Cerebellar cortex (tissue), 1 donor: ENCODE data around the gene HMGB2.
A peak's percentile ranks its signal among the peaks of the same experiment; 100 is the strongest.

Source experiments
- DNase-seq: peaks from one replicate; pipeline ENCODE4 v3.0.0-alpha.2; 2015; ENCODE audit warnings: low spot score

The HMGB2 gene

DNA sequence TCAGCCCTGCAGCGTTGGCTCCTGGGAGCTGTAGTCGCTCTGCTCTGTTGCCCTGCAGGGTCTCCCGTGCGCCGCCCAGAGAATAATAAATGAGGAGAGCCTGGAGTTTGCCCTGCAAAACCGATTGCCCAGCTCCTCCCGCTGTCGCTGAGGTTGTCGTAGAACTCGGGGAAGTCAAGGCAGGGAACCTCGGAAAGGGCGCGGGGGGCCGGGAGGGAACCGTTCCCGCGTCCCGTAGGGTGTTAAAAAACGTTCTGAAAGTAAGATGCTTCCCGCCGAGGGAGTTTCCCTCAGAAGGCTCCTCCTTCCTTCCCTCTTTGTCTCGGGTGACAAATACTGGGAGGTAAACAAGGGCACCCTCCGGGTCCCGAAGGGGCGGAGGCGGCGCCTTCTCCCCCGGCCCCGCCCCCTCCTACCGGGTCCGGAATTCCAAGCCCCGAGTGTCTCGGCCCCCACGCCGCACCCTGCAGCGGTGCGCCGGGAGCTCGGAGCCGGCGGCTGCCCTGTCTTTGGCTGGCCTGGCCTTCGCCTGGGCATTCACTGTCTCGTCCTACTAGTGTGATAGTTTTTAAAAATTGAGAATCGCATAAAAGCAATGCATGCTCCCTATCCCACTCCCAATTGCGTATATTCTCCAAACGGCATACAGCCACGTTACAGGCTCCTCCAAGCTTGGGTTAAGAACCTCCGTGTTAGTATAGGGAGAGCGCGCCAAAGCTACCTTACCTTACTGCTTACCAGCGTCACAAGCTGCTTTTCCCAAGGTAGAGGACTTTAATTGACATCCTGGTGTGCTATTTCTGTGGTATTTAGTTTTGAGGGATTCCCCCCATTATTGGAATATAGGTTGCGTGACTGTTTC is 964 bp upstream of the HMGB2 start:
- DNase-seq, result peak; percentile 76

DNA sequence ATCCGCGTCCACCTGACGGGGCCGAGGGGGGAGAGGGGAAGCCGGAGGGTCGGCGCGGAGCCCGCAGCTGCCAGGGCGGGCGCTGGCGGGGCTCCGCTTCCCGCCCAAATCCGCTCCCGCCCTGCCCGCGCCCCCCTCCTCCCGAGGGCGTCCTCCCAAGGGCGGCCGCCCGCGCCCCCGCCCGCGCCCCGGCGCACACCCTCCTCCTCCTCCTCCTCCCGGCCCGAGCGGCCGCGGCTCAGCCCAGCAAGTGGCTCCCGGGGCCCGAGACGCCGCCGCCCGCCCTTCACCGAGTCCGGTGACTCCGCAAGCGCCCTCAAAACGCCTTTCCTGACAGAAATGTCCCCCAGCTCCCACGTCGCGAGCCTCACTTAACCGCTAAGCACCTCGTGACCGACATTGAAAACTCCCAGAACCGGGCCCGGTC is 487 bp downstream of the HMGB2 start:
- DNase-seq, result no peak

DNA sequence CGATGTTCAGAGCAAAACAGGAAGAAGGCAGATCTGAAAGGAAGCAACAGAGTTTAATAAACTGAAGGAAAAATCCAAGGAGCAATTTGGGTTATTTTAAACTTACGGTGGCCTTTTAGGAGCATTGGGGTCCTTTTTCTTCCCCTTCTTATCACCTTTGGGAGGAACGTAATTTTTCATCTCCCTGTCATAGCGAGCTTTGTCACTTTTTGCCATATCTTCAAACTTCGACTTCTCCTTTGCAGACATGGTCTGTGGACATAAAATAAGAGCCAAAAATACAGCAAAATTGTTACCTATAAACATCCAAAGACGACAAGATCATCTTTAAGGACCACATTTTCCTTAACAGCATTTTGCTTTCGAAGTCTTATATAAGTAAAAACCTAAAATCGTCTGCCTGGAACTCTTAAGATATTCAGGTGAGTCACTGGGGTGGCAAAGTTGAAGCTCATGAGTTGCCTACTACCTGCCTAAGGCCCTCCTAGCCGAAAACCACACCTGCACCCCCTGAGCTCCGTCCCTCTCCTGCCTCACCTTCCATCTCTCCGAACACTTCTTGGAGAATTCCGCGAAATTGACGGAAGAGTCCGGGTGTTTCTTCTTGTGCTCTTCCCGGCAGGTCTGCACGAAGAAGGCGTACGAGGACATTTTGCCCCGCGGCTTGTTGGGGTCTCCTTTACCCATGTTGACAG is 1.0 kb downstream of the HMGB2 start:
- no peak for DNase-seq

DNA sequence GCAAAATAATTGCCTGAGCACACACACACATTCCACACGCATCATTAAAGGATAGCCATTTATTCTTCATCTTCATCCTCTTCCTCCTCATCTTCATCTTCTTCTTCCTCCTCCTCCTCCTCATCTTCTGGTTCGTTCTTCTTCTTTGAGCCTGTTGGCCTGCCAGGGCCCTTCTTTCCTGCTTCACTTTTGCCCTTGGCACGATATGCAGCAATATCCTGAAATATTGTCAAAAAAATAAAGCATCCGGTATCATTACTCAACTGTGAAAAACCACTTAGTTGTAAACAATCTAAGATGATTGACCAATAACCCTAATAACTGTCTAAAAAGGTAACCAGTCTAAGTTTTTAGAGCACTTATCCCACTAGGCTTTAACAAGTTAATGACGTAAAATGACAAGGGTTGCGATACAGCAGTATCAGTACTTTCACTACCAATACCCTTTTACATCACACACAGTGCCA is 2.1 kb downstream of the HMGB2 start:
- no peak for DNase-seq

DNA sequence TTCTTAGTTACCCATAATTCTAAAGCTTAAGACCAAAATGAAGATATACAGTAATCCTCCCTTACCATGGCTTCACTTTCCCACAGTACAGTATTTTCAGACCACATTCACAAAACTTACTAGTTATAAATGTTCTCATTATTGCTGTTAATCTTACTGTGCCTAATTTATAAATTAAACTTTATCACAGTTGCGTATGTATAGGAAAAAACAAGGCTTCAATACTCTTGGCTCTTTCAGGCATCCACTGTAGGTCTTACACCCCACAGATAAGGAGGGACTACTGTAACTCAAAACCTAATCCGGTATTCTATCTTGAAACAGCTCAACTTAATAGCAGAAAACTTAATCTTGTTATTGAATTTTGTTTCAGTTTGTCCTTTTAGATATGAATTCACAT is 3.6 kb downstream of the HMGB2 start:
- no peak for DNase-seq

DNA sequence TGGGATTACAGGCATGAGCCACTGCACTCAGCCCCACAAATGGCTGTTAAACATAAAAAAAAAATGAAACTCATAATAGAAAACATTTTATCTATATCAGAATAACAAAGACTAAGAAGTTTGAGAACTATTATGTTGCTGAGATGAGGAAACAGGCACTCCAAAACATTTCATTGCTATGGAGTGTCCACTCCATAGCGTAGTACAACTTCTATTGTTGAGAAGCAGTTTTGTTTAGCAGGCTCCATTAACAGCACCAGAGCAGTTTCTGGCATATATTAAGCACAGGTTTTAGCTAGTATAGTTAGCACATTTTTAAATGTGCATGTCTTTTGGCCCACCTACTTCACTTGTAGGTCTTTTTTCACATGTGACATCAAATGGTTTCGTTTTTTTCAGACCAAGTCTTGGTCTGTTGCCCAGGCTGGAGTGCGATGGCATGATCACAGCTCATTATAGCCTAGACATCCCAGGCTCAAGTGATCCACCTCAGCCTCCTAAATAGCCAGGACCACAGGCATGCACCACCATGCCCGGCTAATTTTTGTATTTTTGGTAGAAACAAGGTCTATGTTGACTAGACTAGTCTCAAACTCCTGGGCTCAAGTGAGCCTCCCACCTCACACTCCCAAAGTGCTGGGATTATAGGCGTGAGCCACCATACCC is 5.8 kb downstream of the HMGB2 start:
- no peak for DNase-seq

DNA sequence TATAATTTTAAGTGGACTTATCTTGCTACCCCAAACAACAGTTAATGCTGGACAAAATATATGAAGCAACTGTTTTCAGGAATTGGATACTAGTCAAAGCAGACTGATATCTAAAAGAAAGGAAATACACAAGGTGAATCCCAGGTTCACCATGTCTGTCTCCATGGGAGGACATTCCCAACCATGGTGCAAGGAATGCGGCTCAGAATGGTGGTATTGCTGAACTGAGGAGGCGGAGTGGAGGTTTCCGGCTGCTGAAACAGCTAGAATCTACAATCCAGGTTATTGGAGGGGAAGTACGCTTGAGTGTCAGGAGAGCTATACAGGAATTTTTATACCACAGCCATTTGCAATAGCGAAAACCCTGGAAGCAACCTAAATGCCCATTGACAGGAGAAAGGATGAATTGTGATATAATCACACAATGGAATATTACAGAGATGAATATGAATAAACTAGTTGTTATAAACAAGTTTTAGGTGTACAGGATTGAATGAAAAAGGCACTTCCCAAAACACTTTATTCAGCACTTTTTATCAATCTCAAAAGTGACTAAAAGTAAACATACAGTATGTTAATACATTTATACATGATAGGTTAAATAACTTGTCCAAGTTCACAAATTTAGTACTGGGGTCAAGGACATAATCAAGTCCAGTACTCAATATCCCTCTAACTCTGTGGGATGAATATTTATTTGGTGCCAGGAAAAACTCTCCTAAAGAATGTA is 9.0 kb downstream of the HMGB2 start:
- DNase-seq, result no peak

DNA sequence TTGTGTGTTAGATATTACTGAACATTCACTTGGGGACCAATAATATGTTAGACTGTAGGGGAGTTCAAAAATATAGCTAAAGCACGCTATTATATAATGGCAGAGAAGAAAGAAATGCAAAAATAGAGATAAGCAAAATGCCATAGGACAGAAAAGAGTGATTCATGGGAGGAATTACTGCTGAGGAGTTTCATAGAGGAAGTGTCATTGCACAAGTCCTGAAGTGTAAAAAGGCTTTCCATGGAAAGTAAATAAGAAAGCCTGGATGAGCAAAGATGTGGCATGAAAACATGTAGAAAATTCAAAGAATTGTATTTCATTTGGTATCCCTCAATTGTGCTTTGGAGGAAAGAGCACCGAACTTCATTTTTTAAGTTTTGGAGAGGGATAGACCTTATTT is 14.5 kb downstream of the HMGB2 start:
- DNase-seq, result no peak

DNA sequence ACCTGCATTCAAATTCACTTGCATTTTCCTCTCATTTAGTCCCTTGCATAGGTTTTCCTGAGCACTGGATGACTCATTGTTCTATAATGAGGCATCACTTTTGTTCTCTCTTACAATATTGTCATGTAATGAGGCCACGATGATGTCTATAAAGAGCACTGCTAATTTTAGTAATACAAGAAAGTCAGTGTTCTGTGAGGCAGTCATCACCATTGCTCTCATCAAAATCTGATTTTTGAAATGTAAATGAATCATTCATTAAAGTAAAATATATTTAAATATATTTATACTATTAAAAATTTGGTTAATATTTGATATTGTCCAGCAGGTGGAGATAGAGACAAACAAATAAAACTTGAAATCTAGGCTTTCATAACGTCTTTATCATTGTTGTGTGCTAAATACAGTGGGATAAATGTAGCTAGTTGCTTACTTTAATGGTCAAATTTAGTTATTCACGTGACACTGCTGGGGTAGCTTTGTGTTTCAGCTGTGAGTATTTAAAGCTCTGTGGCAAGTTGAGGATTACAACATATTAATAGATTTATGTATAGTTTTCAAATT is 15.4 kb downstream of the HMGB2 start:
- peak; percentile 53 for DNase-seq

DNA sequence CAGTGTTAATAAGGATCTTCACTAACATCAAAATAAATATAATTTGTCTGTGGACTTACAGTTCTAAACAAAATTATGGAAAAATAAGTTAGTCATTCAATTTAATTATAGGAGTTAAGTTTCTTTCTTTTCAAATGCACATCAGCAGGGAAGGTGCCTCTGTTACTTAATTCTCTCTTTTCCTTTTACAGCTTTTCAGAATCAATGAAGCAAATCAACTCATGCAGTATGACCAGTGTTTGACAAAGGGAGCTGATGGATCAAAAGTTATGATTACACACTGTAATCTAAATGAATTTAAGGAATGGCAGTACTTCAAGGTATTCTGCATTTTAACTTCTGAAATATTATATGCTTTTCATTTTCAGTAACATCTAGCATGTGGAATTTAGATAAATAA is 15.9 kb downstream of the HMGB2 start:
- DNase-seq, result no peak

DNA sequence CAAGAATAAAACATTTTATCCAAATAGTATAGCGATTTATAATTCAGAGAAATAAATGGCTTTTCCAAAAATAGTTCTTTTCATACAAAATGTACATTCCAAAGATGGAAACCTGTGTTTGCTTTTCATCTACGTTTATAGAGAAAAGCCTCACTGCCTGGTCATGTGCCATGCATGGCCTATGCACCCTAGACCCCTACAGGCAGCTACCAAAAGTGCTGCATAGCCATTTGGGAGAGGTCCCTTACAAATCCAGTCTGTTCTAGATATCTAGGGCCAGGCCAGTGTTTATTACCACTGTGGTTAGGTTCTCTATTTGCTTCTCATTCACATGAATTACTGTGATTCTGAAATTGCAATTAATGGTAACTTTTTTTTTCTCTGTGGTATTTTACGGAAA is 17.2 kb downstream of the HMGB2 start:
- no peak for DNase-seq

DNA sequence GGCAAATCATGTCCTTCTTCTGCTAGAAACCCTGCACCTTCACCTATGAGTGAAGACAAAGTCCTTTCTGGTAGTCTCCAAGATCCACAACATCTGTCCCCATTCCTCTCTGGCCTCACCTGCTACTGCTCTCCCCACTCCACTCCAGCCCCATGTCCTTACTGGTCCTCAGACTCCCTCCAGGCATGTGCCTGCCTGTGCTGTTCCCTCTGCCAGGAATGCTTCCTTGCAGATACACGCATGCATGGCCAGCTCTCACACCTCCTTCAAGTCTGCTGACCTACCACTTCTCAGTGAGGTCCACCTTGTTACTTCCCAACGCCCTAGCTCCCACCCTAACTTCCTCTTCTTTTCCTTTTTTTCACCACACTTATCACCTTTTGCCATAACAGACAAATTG is 18.1 kb downstream of the HMGB2 start:
- DNase-seq, result no peak

DNA sequence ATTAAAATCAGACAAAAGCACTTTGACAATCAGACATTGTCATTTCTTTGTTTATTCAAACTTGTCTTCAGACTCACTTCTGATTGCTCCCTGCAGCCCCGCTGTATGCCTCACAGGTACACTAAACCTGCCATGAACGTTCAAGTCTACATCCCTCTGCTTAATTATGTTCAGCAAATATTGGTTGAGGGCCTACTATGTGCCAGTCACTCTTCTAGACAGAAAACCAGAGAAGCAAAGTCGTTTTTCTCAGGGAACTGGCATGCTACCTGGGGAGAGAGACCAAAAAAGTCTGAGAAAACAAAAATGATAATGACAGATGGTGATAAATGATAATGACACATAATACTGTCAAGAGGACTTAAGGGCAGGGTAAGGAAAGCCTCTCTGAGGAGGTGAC is 19.4 kb downstream of the HMGB2 start:
- DNase-seq, result no peak

DNA sequence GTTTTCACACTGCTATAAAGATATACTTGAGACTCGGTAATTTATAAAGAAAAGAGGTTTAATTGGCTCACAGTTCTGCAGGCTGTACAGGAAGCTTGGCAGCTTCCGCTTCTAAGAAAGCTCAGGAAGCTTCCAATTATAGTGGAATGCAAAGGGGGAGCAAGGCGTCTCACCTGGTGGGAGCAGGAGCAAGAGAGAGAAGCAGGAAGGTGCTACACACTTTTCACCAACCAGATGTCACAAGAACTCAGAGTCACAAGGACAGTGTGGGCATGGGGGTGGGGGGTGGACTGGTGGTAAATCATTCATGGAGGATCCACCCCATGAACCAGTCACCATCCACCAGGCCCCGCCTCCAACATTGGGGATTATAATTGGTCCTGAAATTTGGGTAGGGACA is 22.8 kb downstream of the HMGB2 start:
- DNase-seq, result no peak

DNA sequence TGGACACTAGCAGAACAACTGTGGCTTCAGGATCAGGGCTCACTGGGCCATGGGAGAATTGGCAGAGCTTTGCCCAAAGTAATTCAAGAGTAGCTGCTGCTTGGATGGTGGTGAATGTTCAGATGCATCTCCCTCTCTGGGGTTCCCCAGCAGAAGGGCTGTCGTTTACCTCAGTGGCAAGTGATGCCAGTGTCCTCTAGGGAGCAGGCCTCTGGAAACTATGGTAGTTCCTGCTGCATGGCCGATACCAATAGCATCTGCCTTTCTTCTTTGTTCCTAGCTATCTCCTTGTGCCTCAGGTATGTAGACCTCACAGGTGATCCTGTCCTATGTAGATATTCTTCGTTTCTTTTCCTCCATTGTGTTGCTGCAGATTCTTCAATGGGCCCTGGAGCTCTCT is 26.4 kb downstream of the HMGB2 start:
- no peak for DNase-seq

DNA sequence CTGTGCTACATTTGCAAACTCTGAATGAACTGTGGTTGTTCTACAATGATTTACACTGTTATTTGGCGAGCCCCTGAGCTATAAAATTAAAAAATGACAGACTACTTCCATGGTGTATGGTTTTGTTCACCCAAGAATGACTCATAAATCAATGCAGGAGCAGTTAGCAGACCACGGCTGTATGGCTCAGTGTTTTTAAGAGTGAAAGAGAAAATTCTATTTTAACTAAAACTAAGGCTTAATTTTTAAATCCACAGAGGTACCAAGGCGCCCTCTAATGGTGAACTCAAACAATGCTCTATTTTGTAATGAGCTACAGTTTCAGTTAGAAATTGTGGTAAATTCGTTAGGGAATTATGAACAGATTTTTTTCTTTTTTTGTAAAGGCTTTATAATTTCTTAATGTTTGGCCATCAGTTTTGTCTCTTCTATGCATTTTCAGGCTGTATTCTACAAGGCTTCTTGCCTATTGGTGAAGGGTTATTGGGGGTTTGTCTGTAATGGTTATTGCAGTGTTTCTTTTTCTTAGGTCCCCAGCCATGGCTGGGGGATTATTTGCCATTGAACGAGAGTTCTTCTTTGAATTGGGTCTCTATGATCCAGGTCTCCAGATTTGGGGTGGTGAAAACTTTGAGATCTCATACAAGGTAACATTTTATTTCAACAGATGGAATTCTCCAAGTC is 32.5 kb downstream of the HMGB2 start:
- DNase-seq, result peak; percentile 59

DNA sequence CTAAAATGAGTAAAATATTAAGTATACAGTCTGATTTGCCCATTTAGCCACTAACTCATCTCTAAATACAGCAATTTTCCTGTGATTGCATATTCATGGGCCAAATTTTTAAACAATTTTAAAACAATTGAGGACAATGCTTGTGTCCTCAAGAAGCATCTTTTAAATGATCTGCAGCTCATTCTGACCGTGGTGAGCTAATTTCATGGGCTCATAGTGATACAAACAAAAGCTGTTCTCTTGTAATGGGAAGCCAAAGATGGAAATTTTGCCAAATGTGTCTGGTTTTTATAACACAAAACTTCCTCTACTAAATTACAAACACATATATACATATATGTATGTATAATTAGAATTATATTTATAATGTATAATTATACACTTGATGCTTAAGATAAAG is 39.7 kb downstream of the HMGB2 start:
- peak; percentile 54 for DNase-seq

DNA sequence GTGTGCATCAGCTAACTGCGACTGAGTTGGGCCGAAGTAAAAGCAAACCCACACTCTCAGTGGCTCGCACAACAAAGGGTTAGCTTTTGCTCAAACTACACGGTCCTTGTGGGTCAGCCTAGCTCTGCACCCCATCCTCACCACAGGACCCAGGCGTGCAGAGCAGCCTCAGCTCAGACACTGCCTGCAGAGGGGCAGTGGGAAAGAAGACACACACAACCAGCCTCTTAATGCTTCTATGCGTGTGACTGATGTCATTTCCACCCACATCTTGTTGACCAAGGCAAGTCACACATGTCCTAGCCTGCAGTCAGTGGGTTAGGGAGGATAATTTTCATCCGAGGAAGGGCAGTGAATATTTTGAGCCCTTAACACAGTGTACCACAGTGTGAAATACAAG is 40.5 kb downstream of the HMGB2 start:
- DNase-seq, result peak; percentile 54

DNA sequence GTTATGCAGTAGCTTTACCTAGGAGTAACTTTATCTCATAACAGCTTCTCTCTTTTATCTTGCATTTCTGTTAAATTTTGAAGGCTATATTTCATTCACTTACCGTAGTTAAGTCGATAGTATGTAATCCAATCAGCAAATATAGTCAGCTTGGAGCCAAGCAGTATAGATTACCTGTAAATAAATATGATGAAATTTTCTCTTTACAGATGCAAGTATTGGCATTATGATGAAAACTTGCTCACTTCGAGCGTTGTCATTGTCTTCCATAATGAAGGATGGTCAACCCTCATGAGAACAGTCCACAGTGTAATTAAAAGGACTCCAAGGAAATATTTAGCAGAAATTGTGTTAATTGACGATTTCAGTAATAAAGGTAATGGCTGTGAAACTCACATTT is 42.3 kb downstream of the HMGB2 start:
- DNase-seq, result no peak

DNA sequence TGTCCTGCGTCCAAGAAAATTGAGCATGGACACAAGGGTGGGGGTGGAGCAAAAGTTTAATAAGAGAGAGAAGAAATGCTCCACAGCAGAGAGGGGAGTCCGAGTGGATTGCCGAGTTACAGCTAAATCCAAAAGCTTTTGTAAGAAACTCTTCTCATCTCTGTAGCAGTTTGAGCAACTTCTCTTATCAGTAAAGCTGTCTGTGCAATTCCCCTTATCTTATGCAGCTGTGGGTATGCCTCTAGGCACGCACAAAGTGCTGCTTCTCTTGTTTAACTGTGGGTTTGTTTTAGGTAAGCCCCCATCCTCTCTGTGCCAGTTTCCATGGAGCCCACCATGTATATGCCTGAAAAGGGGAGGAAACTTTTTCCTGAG is 44.8 kb downstream of the HMGB2 start:
- no peak for DNase-seq

DNA sequence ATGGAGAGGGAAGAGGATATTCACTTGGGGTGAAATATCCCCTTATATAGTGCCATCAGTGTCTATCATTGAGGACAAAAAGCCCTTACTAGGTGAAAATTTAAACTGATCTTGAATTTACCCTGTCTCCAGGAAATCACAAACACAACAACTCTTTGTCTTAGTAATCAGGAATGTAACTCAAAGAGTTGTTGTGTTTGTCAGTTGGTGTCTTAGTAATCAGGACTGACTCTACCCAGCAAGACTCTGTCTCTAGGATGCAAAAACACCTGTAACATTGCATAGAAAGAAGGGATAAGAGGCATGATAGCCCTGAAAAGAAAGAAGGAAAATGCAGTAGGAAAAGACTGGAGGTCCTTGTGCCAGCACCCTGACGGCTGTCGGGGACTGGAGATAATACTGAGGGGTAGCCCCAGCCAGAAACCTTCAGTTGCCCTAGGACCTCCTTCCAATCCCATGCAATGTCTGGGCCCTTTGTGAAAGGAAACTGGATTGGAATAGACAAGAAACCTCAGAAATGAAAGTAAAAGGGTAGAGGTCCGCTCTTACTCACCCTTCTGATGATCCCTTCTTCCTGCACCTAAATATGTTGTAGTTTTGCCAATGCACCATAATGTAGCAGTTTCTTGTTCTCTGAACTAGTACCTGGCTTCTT is 45.3 kb downstream of the HMGB2 start:
- DNase-seq, result no peak
